ENCODE results near the gene GPC6.

DNA sequence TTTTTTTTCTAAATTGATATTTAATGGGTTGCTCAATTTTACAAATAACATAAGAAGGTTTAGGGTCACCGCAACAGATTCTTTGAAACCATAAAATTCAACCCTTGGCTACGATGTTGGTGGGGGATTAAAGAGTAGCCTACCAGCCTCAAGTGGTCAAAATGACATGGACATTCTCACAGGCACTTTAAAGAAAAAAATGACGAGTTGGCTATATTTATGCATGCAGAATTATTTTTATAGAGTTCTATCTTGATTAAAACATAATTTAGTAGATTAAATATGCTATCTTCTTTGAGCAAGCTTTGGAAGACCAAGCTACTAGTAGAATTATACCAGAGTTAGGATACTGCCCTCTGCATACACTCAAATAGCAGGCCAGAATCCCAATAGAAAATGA lies 959.9 kb downstream of the GPC6 start:
- TF ChIP-seq CTCF (IDR thresholded peaks at IDR 0.05) (no peak), POLR2AphosphoS5 (IDR thresholded peaks at IDR 0.05) (no peak), POLR2A (IDR thresholded peaks at IDR 0.05) (no peak)
